Activated CD4-positive, alpha-beta T cell treated with anti-CD3 and anti-CD28 coated beads for 36 hours (primary cell): ENCODE results near the gene EDARADD. TPM values are rescaled to one million over a fixed set of nuclear protein-coding genes. Genes with fewer than 3 reads are reported as not detected.
A peak's percentile ranks its signal among the peaks of the same experiment; 100 is the strongest.

ENCODE experiments used
- ATAC-seq: fragments of 200-7000 bp; cut with Tn5 transposase; one replicate; pipeline ENCODE4 v1.10.0; 2021; ENCODE audit warnings: mild to moderate bottlenecking, moderate library complexity
- CTCF ChIA-PET: fragments of 350-600 bp; sonication (Branson Sonifier 250); formaldehyde crosslinking; loops from one replicate; lab custom pipeline; 2021; ENCODE audit warnings: antibody characterized with exemption; lab: Charles Lee
- POLR2A ChIA-PET: fragments of 350-600 bp; sonication (Branson Sonifier 250); formaldehyde crosslinking; loops from one replicate; lab custom pipeline; 2021; ENCODE audit warnings: antibody characterized with exemption, inconsistent platforms; lab: Charles Lee
- DNase-seq: peaks from one replicate; pipeline ENCODE4 v3.0.0-alpha.2; 2020
- H3K27ac Mint-ChIP-seq: one replicate; pipeline ENCODE4 v1.8.0; 2021; ENCODE audit warnings: mixed read lengths
- H3K27me3 Mint-ChIP-seq: one replicate; pipeline ENCODE4 v1.8.0; 2021; ENCODE audit warnings: mixed read lengths
- H3K36me3 Mint-ChIP-seq: one replicate; pipeline ENCODE4 v1.8.0; 2021; ENCODE audit warnings: low read depth, mixed read lengths
- H3K4me1 Mint-ChIP-seq: one replicate; pipeline ENCODE4 v1.8.0; 2021; ENCODE audit warnings: mixed read lengths
- H3K4me3 Mint-ChIP-seq: one replicate; pipeline ENCODE4 v1.8.0; 2021; ENCODE audit warnings: mild to moderate bottlenecking, moderate library complexity, mixed read lengths
- H3K9me3 Mint-ChIP-seq: one replicate; pipeline ENCODE4 v1.8.0; 2021; ENCODE audit warnings: low read depth, mixed read lengths
- intact Hi-C, 2 experiments: fragments of 100-400 bp; cut with DNase I in 1 of 2; cut with micrococcal nuclease in 1 of 2; formaldehyde crosslinking; loops; one replicate each; pipeline versions ENCODE4 v1.14.2 to v1.15.1; 2022 to 2024; cut with DNase I, micrococcal nuclease
- total RNA-seq, 2 experiments: library from RNA; stranded (reverse); gene quantifications; one replicate each; pipeline ENCODE4 v1.2.3, GENCODE V29; 2021

Gene EDARADD
- total RNA-seq, 2 experiments from 2014 or later: 2.8 to 4.5 TPM

- ChIA-PET POLR2A (interaction anchor here (1.2 kb wide), 1 partner anchor 270 kb away, joined by 3 read pairs; no protein-coding TSS in a partner anchor), CTCF (no interaction called here)
- H3K4me1 Mint-ChIP-seq: peaks cover 14% of the 10 kb centered on the region
- DNase-seq (no peak), ATAC-seq (no peak)
- H3K27me3 Mint-ChIP-seq: no peaks in the 10 kb centered on the region
- H3K4me3 Mint-ChIP-seq: no peak overlapping the region
- H3K9me3 Mint-ChIP-seq: no peaks in the 10 kb centered on the region
- no peak overlapping the region for H3K27ac Mint-ChIP-seq
- intact Hi-C loops: no loop called here
- H3K36me3 Mint-ChIP-seq: no peaks in the 10 kb centered on the region
These were observed 19.6 kb downstream of the EDARADD start for GRCh38 chr1:236413688-236414087.

DNA sequence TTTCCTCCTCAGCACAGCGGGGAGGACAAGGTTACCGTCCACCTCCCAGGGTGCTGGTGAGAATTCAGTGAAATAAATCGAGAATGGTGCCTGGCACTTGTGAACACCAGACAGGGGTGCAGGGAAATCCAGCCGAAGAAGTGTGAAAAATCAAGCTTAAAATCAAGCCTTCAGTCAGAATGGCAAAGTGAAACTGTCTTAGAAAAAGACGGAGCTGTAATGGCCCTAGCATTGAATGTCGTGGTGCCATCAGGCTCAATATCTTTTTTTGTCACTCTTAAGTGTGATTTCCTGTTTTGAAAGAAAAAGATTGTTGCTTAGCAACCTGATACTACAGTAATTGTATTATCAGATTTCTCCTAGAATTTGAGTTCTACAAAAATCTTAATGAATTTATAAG is 22.1 kb downstream of the EDARADD start:
- Mint-ChIP-seq H3K4me3 (peak overlapping the region; percentile 38), H3K27ac (peak overlapping the region; percentile 78), H3K27me3 (no peaks in the 10 kb centered on the region), H3K36me3 (no peaks in the 10 kb centered on the region), H3K4me1 (peaks cover 16% of the 10 kb centered on the region), H3K9me3 (no peaks in the 10 kb centered on the region)
- ATAC-seq (peak; percentile 85), DNase-seq (peak; percentile 38)
- CTCF ChIA-PET: interaction anchor here (1.0 kb wide), 1 partner anchor 22 kb away, joined by 4 read pairs; the partner anchor contains the start of gene EDARADD
- POLR2A ChIA-PET: interaction anchor here (0.6 kb wide), 2 partner anchors 118 to 322 kb away, joined by 3 to 4 read pairs; no protein-coding TSS in a partner anchor
- intact Hi-C loops: no loop called here

DNA sequence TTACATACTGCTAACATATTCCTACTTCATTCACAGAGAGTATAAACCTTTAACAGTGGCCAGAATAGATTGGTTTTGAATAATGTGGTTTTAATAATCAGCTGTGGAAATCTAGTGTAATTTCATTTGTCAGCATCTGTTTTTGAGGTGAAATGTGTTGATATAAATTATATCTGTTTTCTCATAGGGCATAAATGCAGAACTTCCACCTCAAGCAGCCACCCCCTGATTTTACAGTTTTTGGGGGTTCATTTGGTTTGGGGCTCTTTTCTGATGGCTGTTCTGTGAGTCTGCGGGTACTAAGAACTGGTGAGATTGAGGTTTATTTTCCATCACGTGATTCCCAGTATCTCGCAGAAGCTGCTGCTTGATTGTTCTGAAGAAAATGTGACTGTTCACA is 23.2 kb downstream of the EDARADD start:
- ATAC-seq (no peak), DNase-seq (no peak)
- Mint-ChIP-seq H3K9me3 (no peaks in the 10 kb centered on the region), H3K36me3 (no peaks in the 10 kb centered on the region), H3K27me3 (no peaks in the 10 kb centered on the region), H3K4me1 (peaks cover 16% of the 10 kb centered on the region), H3K4me3 (no peak overlapping the region), H3K27ac (no peak overlapping the region)
- intact Hi-C loops: no loop called here
- ChIA-PET POLR2A (no interaction called here), CTCF (no interaction called here)

DNA sequence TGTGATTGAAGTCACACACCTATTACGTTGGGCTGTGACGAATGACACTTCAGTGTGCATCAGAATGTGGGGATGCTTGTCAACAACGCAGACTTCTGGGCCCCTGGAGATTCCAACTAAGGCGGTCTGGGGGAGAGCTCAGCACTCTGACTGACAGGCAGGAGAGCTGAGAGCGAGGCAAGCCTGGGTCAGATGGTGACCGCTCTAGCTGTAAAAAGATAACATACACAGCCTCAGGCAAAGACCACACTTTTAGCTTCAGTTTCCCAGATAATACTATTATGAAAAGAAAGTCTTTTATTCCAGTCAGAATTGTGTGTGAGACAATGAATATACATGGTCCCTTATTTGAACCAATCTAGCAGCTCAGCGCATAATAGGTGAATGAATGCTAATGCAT is 25.4 kb downstream of the EDARADD start:
- no peak overlapping the region for H3K27ac Mint-ChIP-seq
- ChIA-PET POLR2A (interaction anchor here (0.6 kb wide), 1 partner anchor 10 kb away, joined by 3 read pairs; no protein-coding TSS in a partner anchor), CTCF (no interaction called here)
- H3K4me1 Mint-ChIP-seq: peaks cover 16% of the 10 kb centered on the region
- ATAC-seq: no peak
- H3K4me3 Mint-ChIP-seq: no peak overlapping the region
- no peaks in the 10 kb centered on the region for H3K36me3 Mint-ChIP-seq
- no peak for DNase-seq
- intact Hi-C loops: no loop called here
- H3K9me3 Mint-ChIP-seq: no peaks in the 10 kb centered on the region
- no peaks in the 10 kb centered on the region for H3K27me3 Mint-ChIP-seq

GRCh38 chr1:236421022-236421421 is 26.9 kb downstream of the EDARADD start:
- POLR2A ChIA-PET: no interaction called here
- DNase-seq (peak; percentile 28), ATAC-seq (peak; percentile 70)
- intact Hi-C loops: no loop called here
- H3K4me1 Mint-ChIP-seq: peaks cover 11% of the 10 kb centered on the region
- no peak overlapping the region for H3K4me3 Mint-ChIP-seq
- no peaks in the 10 kb centered on the region for H3K36me3 Mint-ChIP-seq
- CTCF ChIA-PET: no interaction called here
- no peaks in the 10 kb centered on the region for H3K9me3 Mint-ChIP-seq
- no peaks in the 10 kb centered on the region for H3K27me3 Mint-ChIP-seq
- no peak overlapping the region for H3K27ac Mint-ChIP-seq

- Mint-ChIP-seq H3K27ac (no peak overlapping the region), H3K9me3 (no peaks in the 10 kb centered on the region), H3K36me3 (no peaks in the 10 kb centered on the region), H3K27me3 (no peaks in the 10 kb centered on the region), H3K4me3 (no peak overlapping the region), H3K4me1 (peaks cover 5% of the 10 kb centered on the region)
- DNase-seq (no peak), ATAC-seq (no peak)
- CTCF ChIA-PET: interaction anchor here (0.8 kb wide), 1 partner anchor 266 kb away, joined by 3 read pairs; no protein-coding TSS in a partner anchor
- intact Hi-C loops: no loop called here
- POLR2A ChIA-PET: no interaction called here
These were observed 27.9 kb downstream of the EDARADD start for GRCh38 chr1:236421850-236422516.

DNA sequence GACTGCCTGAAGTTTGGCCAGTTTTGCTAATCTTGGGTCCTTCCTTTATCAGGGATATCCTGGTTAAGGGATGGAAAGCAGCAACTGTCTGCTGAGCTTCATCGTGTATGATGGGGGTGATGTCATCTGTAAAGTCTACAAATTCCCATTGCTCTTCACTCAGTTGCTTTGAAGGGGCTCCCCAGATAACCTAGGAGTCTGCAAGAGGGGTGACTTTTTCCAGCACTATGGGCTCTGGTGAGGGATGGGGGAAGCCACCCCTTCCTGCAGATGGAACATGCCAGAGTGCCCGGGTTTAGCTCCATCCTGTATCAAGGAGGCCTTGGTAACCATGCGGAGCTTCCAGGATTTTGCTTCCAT is 28.4 kb downstream of the EDARADD start:
- intact Hi-C loops: no loop called here
- POLR2A ChIA-PET: no interaction called here

GRCh38 chr1:236425031-236425663 is 31.1 kb downstream of the EDARADD start:
- ChIA-PET POLR2A (no interaction called here), CTCF (interaction anchor here (0.6 to 0.7 kb wide), 2 partner anchors 8 to 9 kb away, joined by 4 read pairs; no protein-coding TSS in a partner anchor)
- intact Hi-C loops: no loop called here
- Mint-ChIP-seq H3K9me3 (no peaks in the 10 kb centered on the region), H3K4me3 (no peak overlapping the region), H3K27me3 (no peaks in the 10 kb centered on the region), H3K36me3 (peaks cover 3% of the 10 kb centered on the region), H3K27ac (no peak overlapping the region), H3K4me1 (peaks cover 2% of the 10 kb centered on the region)
- peak; percentile 43 for DNase-seq
- ATAC-seq: peak; percentile 74

More for the DNA sequence above, 28.4 kb downstream of the EDARADD start:
- CTCF ChIA-PET: interaction anchor here (0.8 to 1.1 kb wide), 2 partner anchors 11 to 267 kb away, joined by 3 to 4 read pairs; no protein-coding TSS in a partner anchor
- no peak for ATAC-seq
- Mint-ChIP-seq H3K4me1 (peaks cover 2% of the 10 kb centered on the region), H3K4me3 (no peak overlapping the region), H3K27me3 (no peaks in the 10 kb centered on the region), H3K36me3 (no peaks in the 10 kb centered on the region), H3K9me3 (no peaks in the 10 kb centered on the region), H3K27ac (no peak overlapping the region)
- no peak for DNase-seq

GRCh38 chr1:236426215-236426614 is 32.1 kb downstream of the EDARADD start:
- ChIA-PET POLR2A (no interaction called here), CTCF (no interaction called here)
- Mint-ChIP-seq H3K4me3 (no peak overlapping the region), H3K4me1 (no peaks in the 10 kb centered on the region), H3K36me3 (peaks cover 3% of the 10 kb centered on the region), H3K9me3 (no peaks in the 10 kb centered on the region), H3K27me3 (no peaks in the 10 kb centered on the region), H3K27ac (no peak overlapping the region)
- DNase-seq (no peak), ATAC-seq (no peak)
- intact Hi-C loops: no loop called here

DNA sequence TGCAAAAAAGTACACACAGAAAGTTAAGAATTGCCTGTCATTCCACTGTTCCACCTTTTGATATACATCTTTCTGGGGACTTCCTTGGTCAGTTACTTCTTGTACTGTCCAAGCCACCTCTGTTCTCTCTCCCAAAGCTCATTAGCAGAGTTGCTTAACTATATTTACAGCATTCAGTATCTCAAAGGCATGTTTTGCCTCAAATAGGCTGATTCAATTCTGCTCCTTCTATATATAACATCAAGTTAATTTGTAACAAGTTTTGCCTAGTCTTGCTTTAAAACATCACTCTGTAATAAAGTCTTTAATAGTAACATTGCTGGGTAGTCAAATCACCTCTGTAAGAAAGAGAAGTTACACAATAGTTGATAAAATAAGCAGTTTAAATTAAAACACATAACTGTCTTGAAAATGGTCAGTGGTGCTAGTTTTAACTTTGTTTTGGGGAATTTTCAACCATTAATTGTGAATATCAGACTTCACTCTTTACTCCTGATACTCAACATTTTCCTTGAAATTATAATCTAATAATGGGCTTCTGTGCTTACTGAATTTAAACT is 35.7 kb downstream of the EDARADD start:
- ChIA-PET POLR2A (no interaction called here), CTCF (no interaction called here)
- no peak for DNase-seq
- H3K27ac Mint-ChIP-seq: no peak overlapping the region
- ATAC-seq: no peak
- H3K4me3 Mint-ChIP-seq: no peak overlapping the region
- peaks cover 3% of the 10 kb centered on the region for H3K36me3 Mint-ChIP-seq
- H3K4me1 Mint-ChIP-seq: no peaks in the 10 kb centered on the region
- H3K27me3 Mint-ChIP-seq: no peaks in the 10 kb centered on the region
- intact Hi-C loops: no loop called here
- no peaks in the 10 kb centered on the region for H3K9me3 Mint-ChIP-seq

DNA sequence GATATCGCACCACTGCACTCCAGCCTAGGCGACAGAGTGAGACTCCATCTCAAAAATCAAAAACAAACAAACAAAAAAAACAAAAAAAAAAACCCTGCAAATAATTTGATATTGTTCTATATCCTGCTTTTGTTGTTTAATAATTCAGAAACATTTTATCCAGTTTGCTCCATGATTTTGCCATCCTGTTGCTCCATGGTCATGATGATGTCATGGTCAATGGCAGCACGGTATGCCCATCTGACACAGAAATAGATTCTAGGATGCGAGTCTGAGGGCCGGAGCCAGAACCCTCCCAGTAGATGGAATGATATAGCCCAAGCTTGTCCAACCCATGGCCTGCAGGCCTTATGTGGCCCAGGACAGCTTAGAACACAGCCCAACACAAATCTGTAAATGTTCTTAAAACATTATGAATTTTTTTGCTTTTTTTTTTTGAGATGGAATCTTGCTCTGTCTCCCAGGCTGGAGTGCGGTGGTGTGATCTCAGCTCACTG is 39.8 kb downstream of the EDARADD start:
- intact Hi-C loops: no loop called here
- ChIA-PET CTCF (interaction anchor here (0.6 to 0.7 kb wide), 3 partner anchors 9 to 264 kb away, joined by 3 to 4 read pairs (median 4); no protein-coding TSS in a partner anchor), POLR2A (no interaction called here)
- DNase-seq: no peak
- ATAC-seq: no peak
- H3K27me3 Mint-ChIP-seq: no peaks in the 10 kb centered on the region
- H3K4me1 Mint-ChIP-seq: no peaks in the 10 kb centered on the region
- H3K4me3 Mint-ChIP-seq: no peak overlapping the region
- H3K36me3 Mint-ChIP-seq: peaks cover 3% of the 10 kb centered on the region
- no peaks in the 10 kb centered on the region for H3K9me3 Mint-ChIP-seq
- no peak overlapping the region for H3K27ac Mint-ChIP-seq
